GM19240 (cell line): ENCODE measurements around the gene HMX3.

ENCODE experiments used
- DNase-seq: peaks from one replicate; pipeline ENCODE4 v3.0.0; 2011; ENCODE audit warnings: low spot score; ENCODE audit not compliant: insufficient read length

The HMX3 gene

GRCh38 chr10:123135415-123136141 lies at the start of gene HMX3:
TSS of gene HMX3 (plus strand) at chr10:123135970. CDS start at chr10:123136051, 81 bp downstream.
- no peak for DNase-seq

GRCh38 chr10:123086281-123086680 lies 49.5 kb upstream of the HMX3 start:
- DNase-seq = no peak

- DNase-seq = no peak
Observed at GRCh38 chr10:123087348-123087747, 48.4 kb upstream of the HMX3 start.

GRCh38 chr10:123087786-123088185 lies 48.0 kb upstream of the HMX3 start:
- no peak for DNase-seq

- no peak for DNase-seq
Observed at GRCh38 chr10:123092635-123093414, 42.9 kb upstream of the HMX3 start.

GRCh38 chr10:123093489-123093888 lies 42.3 kb upstream of the HMX3 start:
- no peak for DNase-seq

GRCh38 chr10:123096452-123096851 lies 39.3 kb upstream of the HMX3 start:
- DNase-seq = no peak

GRCh38 chr10:123097039-123097438 lies 38.7 kb upstream of the HMX3 start:
- no peak for DNase-seq

- DNase-seq = no peak
Observed at GRCh38 chr10:123100030-123100762, 35.6 kb upstream of the HMX3 start.

GRCh38 chr10:123101872-123102271 lies 33.9 kb upstream of the HMX3 start:
- DNase-seq = no peak

- no peak for DNase-seq
Observed at GRCh38 chr10:123102673-123103072, 33.1 kb upstream of the HMX3 start.

GRCh38 chr10:123103944-123104343 lies 31.8 kb upstream of the HMX3 start:
- no peak for DNase-seq

- DNase-seq = no peak
Observed at GRCh38 chr10:123109466-123109865, 26.3 kb upstream of the HMX3 start.

GRCh38 chr10:123117644-123118417 lies 17.9 kb upstream of the HMX3 start:
- DNase-seq = no peak

- DNase-seq = no peak
Observed at GRCh38 chr10:123119081-123119480, 16.7 kb upstream of the HMX3 start.

- DNase-seq = no peak
Observed at GRCh38 chr10:123126246-123126645, 9.5 kb upstream of the HMX3 start.

- DNase-seq = no peak
Observed at GRCh38 chr10:123129618-123130271, 6.0 kb upstream of the HMX3 start.

- peak; percentile 91 for DNase-seq
Observed at GRCh38 chr10:123132576-123133477, 2.9 kb upstream of the HMX3 start.

- no peak for DNase-seq
Observed at GRCh38 chr10:123133541-123134342, 2.0 kb upstream of the HMX3 start.
